ENCODE measurements around the gene PPM1J. TPM values are rescaled to one million over a fixed set of nuclear protein-coding genes. Genes with fewer than 3 reads are reported as not detected.

Gene PPM1J
- polyA plus RNA-seq, 1 of the 3 experiments (the other 2 are of a cell fraction): 5.3 TPM

DNA sequence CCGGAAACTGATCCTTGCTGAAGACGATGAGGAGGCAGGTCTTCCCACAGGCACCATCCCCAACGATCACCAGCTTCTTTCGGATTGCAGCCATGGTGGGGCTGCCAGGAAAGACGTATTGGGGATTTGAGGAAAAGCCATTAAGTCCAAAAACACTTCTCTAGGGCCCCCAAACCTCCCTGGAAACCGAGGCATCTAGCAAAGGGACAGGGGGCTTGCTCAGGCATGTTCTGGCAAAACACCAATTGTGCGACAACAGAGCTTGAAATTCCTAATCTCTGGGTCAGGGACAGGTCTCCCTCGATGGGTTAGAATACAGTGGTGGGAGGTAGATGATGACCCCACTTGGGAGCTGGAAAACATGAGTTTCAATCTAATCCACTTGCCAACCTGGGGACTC, 11.4 kb downstream of the PPM1J start:
- ChIA-PET POLR2A (interaction anchor here (0.8 to 2.6 kb wide), 3 partner anchors 11 to 29 kb away, joined by 3 to 8 read pairs (median 3); partner anchors contain the start of genes MOV10 and PPM1J), CTCF (interaction anchor here (1.0 to 3.5 kb wide), 6 partner anchors 12 to 313 kb away, joined by 3 to 15 read pairs (median 6); partner anchors contain the start of gene MOV10)
- TF ChIP-seq, protein P1, sequence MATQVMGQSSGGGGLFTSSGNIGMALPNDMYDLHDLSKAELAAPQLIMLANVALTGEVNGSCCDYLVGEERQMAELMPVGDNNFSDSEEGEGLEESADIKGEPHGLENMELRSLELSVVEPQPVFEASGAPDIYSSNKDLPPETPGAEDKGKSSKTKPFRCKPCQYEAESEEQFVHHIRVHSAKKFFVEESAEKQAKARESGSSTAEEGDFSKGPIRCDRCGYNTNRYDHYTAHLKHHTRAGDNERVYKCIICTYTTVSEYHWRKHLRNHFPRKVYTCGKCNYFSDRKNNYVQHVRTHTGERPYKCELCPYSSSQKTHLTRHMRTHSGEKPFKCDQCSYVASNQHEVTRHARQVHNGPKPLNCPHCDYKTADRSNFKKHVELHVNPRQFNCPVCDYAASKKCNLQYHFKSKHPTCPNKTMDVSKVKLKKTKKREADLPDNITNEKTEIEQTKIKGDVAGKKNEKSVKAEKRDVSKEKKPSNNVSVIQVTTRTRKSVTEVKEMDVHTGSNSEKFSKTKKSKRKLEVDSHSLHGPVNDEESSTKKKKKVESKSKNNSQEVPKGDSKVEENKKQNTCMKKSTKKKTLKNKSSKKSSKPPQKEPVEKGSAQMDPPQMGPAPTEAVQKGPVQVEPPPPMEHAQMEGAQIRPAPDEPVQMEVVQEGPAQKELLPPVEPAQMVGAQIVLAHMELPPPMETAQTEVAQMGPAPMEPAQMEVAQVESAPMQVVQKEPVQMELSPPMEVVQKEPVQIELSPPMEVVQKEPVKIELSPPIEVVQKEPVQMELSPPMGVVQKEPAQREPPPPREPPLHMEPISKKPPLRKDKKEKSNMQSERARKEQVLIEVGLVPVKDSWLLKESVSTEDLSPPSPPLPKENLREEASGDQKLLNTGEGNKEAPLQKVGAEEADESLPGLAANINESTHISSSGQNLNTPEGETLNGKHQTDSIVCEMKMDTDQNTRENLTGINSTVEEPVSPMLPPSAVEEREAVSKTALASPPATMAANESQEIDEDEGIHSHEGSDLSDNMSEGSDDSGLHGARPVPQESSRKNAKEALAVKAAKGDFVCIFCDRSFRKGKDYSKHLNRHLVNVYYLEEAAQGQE (IDR thresholded peaks at IDR 0.05; ENCODE audit: low read depth, low read length): no peak
- no peak for TF ChIP-seq SIN3A (IDR thresholded peaks at IDR 0.05; ENCODE audit: borderline replicate concordance, low read depth, low read length)
- no peak for TF ChIP-seq JUND (IDR thresholded peaks at IDR 0.05)
- no peak for TF ChIP-seq RFX5 (IDR thresholded peaks at IDR 0.05; ENCODE audit: low read length)
- no peak for TF ChIP-seq TAF1 (IDR thresholded peaks at IDR 0.05; ENCODE audit: borderline replicate concordance, low read depth, low read length)
- no peak for TF ChIP-seq EZH2phosphoT487 (IDR thresholded peaks at IDR 0.05; ENCODE audit: borderline replicate concordance, low read depth)
- no peak for TF ChIP-seq GATA2 (CRISPR knock-in tag; IDR thresholded peaks at IDR 0.05)
- Histone ChIP-seq H3K27me3 (ENCODE audit: insufficient read depth) (no peaks in the 10 kb centered on the region), H3K36me3 (replicated peaks in 1 of 2; ENCODE audit: control insufficient read depth in 1 of 2, insufficient read depth in 2 of 2, low read length in 1 of 2) (peaks cover 28 to 38% of the 10 kb centered on the region in 2 experiments), H3K9ac (no peak overlapping the region), H3K4me1 (ENCODE audit: control insufficient read depth in 1 of 2, insufficient read depth in 2 of 2, low read depth in 1 of 2, low read length in 1 of 2) (peaks cover 36 to 58% of the 10 kb centered on the region in 2 experiments; a peak in 3 of 4 replicates), H3K79me2 (ENCODE audit: insufficient read depth) (peaks cover 43% of the 10 kb centered on the region), H3K27ac (ENCODE audit: low read depth in 2 of 2, low read length in 1 of 2) (peak overlapping the region; percentile 16 to 87; a peak in 2 of 4 replicates), H4K20me1 (ENCODE audit: insufficient read depth) (peaks cover 11% of the 10 kb centered on the region), H3K4me2 (peak overlapping the region; percentile 96), H3F3A (replicated peaks; ENCODE audit: insufficient read depth) (peaks cover 42% of the 10 kb centered on the region), H2AFZ (ENCODE audit: low read depth) (no peak overlapping the region), H3K4me3 (ENCODE audit: low read depth in 2 of 2, low read length in 1 of 2) (no peak overlapping the region), H3K9me3 (no peaks in the 10 kb centered on the region), H3K9me2 (no peaks in the 10 kb centered on the region)
- 77% methylated on average over 3 of the region's 8 CpGs for WGBS (ENCODE audit: low lambda C conversion rate)
- DNase-seq: no peak

DNA sequence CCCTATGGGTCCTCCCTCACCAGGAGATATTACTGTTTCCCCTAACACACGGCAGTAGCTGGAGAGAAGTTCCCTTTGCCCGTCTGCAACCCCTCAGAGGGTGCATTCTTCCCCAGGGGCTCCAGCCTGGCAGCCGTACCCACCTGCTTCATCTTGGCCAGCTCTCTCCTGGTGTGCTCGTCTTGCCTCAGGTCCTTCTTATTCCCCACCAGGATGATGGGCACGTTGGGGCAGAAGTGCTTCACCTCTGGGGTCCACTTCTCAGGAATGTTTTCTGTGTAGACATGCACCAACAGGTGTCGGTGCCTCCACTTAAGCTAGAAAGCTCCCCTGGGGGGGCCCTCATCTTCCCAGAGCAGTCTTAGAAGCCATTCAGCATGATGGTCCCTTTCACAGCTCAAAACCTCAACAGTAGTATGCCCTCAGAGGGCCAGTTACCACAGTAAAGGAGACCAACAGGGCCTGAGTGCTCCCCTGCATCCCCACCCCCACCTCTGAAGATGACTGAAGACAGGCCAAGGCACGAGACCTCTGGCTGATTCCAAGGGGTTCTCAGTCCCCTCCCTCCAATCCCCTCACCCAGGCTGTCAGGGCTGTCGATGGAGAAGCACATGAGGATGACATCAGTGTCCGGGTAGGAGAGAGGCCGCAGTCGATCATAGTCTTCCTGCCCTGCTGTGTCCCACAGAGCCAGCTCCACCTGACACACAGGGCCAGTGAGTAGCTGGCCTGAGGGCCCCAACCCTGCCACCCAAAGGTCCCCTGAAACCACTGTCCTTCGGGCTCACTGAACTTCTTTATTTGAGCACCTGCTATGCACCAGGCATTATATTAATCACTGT, 12.5 kb downstream of the PPM1J start:
- Histone ChIP-seq H3K9ac (no peak overlapping the region), H3K4me3 (ENCODE audit: low read depth in 2 of 2, low read length in 1 of 2) (no peak overlapping the region), H3K9me2 (no peaks in the 10 kb centered on the region), H3K9me3 (no peaks in the 10 kb centered on the region), H3K36me3 (replicated peaks in 1 of 2; ENCODE audit: control insufficient read depth in 1 of 2, insufficient read depth in 2 of 2, low read length in 1 of 2) (peaks cover 28 to 48% of the 10 kb centered on the region in 2 experiments), H2AFZ (ENCODE audit: low read depth) (no peak overlapping the region), H3F3A (replicated peaks; ENCODE audit: insufficient read depth) (peaks cover 42% of the 10 kb centered on the region), H3K4me2 (0 out of 2 replicates have a peak overlapping the region, but pooled peaks have one; percentile 96), H3K79me2 (ENCODE audit: insufficient read depth) (peaks cover 43% of the 10 kb centered on the region), H3K4me1 (ENCODE audit: control insufficient read depth in 1 of 2, insufficient read depth in 2 of 2, low read depth in 1 of 2, low read length in 1 of 2) (peaks cover 36 to 63% of the 10 kb centered on the region in 2 experiments; a peak in 3 of 4 replicates), H3K27me3 (ENCODE audit: insufficient read depth) (no peaks in the 10 kb centered on the region), H3K27ac (ENCODE audit: low read depth in 2 of 2, low read length in 1 of 2) (peak overlapping the region; percentile 47 to 90; a peak in 2 of 4 replicates), H4K20me1 (ENCODE audit: insufficient read depth) (peaks cover 11% of the 10 kb centered on the region)
- ChIA-PET POLR2A (interaction anchor here (0.6 to 2.6 kb wide), 4 partner anchors 28 to 1515 kb away, joined by 3 to 8 read pairs (median 4); partner anchors contain the start of gene MOV10), CTCF (interaction anchor here (0.7 to 4.4 kb wide), 7 partner anchors 13 to 312 kb away, joined by 3 to 21 read pairs (median 5); partner anchors contain the start of genes MOV10 and PPM1J)
- TF ChIP-seq, protein P2, sequence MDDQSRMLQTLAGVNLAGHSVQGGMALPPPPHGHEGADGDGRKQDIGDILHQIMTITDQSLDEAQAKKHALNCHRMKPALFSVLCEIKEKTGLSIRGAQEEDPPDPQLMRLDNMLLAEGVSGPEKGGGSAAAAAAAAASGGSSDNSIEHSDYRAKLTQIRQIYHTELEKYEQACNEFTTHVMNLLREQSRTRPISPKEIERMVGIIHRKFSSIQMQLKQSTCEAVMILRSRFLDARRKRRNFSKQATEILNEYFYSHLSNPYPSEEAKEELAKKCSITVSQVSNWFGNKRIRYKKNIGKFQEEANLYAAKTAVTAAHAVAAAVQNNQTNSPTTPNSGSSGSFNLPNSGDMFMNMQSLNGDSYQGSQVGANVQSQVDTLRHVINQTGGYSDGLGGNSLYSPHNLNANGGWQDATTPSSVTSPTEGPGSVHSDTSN (IDR thresholded peaks at IDR 0.05): no peak
- no peak for TF ChIP-seq TCF12 (IDR thresholded peaks at IDR 0.05)
- TF ChIP-seq FOSL2 (IDR thresholded peaks at IDR 0.05; ENCODE audit: borderline replicate concordance, low read depth): no peak
- TF ChIP-seq SMC3 (IDR thresholded peaks at IDR 0.05; ENCODE audit: low read depth, low read length): no peak
- no peak for TF ChIP-seq TEAD4 (IDR thresholded peaks at IDR 0.05; ENCODE audit: borderline replicate concordance, insufficient read depth)
- TF ChIP-seq, protein P3, sequence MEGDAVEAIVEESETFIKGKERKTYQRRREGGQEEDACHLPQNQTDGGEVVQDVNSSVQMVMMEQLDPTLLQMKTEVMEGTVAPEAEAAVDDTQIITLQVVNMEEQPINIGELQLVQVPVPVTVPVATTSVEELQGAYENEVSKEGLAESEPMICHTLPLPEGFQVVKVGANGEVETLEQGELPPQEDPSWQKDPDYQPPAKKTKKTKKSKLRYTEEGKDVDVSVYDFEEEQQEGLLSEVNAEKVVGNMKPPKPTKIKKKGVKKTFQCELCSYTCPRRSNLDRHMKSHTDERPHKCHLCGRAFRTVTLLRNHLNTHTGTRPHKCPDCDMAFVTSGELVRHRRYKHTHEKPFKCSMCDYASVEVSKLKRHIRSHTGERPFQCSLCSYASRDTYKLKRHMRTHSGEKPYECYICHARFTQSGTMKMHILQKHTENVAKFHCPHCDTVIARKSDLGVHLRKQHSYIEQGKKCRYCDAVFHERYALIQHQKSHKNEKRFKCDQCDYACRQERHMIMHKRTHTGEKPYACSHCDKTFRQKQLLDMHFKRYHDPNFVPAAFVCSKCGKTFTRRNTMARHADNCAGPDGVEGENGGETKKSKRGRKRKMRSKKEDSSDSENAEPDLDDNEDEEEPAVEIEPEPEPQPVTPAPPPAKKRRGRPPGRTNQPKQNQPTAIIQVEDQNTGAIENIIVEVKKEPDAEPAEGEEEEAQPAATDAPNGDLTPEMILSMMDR (IDR thresholded peaks at IDR 0.05): no peak
- TF ChIP-seq MXI1 (IDR thresholded peaks at IDR 0.05; ENCODE audit: low read depth, low read length): no peak
- no peak for TF ChIP-seq EZH2phosphoT487 (IDR thresholded peaks at IDR 0.05; ENCODE audit: borderline replicate concordance, low read depth)
- TF ChIP-seq, protein P4, sequence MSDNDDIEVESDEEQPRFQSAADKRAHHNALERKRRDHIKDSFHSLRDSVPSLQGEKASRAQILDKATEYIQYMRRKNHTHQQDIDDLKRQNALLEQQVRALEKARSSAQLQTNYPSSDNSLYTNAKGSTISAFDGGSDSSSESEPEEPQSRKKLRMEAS (IDR thresholded peaks at IDR 0.05; ENCODE audit: low read depth): no peak
- TF ChIP-seq POLR2AphosphoS5 (IDR thresholded peaks at IDR 0.05; ENCODE audit: low read depth, low read length): no peak
- no peak for TF ChIP-seq FOXJ3 (CRISPR knock-in tag; IDR thresholded peaks at IDR 0.05)
- TF ChIP-seq CHD2 (IDR thresholded peaks at IDR 0.05; ENCODE audit: low read length, partially characterized antibody): no peak
- no peak for TF ChIP-seq RFX5 (IDR thresholded peaks at IDR 0.05; ENCODE audit: low read length)
- TF ChIP-seq MEF2A (IDR thresholded peaks at IDR 0.05; ENCODE audit: borderline replicate concordance, low read depth): no peak
- 90% methylated on average over 9 of the region's 12 CpGs for WGBS (ENCODE audit: low lambda C conversion rate)
- no peak for DNase-seq

All from SK-N-SH (cell line).